SJCRH30 (cell line): ENCODE results near the gene TMTC3. TPM values are rescaled to one million over a fixed set of nuclear protein-coding genes. Genes with fewer than 3 reads are reported as not detected.
A peak's percentile ranks its signal among the peaks of the same experiment; 100 is the strongest.

Experiments
- DNase-seq, 2 experiments: peaks; one replicate each; pipeline ENCODE4 v3.0.0-alpha.2; 2015 to 2020
- H3K27ac ChIP-seq: fragments of 250-450 bp; sonication (Bioruptor Pico); 2 replicates; pipeline ENCODE4 v1.5.1; 2020; ENCODE audit warnings: mild to moderate bottlenecking, moderate library complexity
- H3K27me3 ChIP-seq: fragments of 250-450 bp; sonication (Bioruptor Pico); 2 replicates; pipeline ENCODE4 v1.5.1; 2020; ENCODE audit warnings: mild to moderate bottlenecking, moderate library complexity
- H3K36me3 ChIP-seq: fragments of 250-450 bp; sonication (Bioruptor Pico); 2 replicates; pipeline ENCODE4 v1.5.1; 2020; ENCODE audit warnings: mild to moderate bottlenecking, moderate library complexity
- H3K4me1 ChIP-seq: fragments of 250-450 bp; sonication (Bioruptor Pico); 2 replicates; pipeline ENCODE4 v1.5.1; 2020; ENCODE audit warnings: mild to moderate bottlenecking, moderate library complexity
- H3K4me3 ChIP-seq: fragments of 250-450 bp; sonication (Bioruptor Pico); 2 replicates; pipeline ENCODE4 v1.5.1; 2020; ENCODE audit warnings: mild to moderate bottlenecking, moderate library complexity
- H3K9me3 ChIP-seq: fragments of 250-450 bp; sonication (Bioruptor Pico); replicated peaks from 2 replicates; pipeline ENCODE4 v1.5.1; 2020; ENCODE audit warnings: mild to moderate bottlenecking, moderate library complexity
- total RNA-seq: library from RNA; depleted of rRNA; stranded (reverse); fragments of >200 nt; shearing (Covaris generic); gene quantifications from 2 replicates; pipeline ENCODE4 v1.2.3, GENCODE V29; 2014

TMTC3 gene
- total RNA-seq, 1 experiment from 2014 or later, result 52.7 TPM

- H3K4me3 ChIP-seq, result no peak overlapping the region
These were observed 85.2 kb downstream of the TMTC3 start for GRCh38 chr12:88227263-88227662.

DNA sequence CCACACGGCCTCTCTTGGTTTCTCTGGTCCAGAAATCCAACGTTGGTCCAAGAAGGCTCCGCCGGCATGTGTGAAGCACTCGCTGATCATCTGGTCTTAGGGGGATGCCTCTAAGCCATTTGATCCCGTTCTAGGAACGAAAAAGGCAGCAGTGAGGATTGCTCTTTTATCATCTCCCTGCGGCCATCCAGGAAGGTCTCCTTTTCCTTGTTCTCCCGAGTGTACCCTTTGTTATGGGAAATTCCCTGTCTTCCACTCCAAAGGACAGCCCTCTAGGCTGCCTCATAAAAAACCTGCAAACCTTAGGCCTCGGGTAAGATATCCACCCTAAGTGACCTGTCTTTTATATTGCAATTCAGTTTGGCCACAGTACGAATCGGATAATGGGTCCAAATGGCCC, 85.8 kb downstream of the TMTC3 start:
- no peaks in the 10 kb centered on the region for H3K27me3 ChIP-seq
- H3K4me3 ChIP-seq, result no peak overlapping the region
- DNase-seq, result no peak
- H3K36me3 ChIP-seq, result no peaks in the 10 kb centered on the region
- no peak overlapping the region for H3K27ac ChIP-seq
- H3K4me1 ChIP-seq, result no peaks in the 10 kb centered on the region
- H3K9me3 ChIP-seq, result no peaks in the 10 kb centered on the region

More at GRCh38 chr12:88227263-88227662, 85.2 kb downstream of the TMTC3 start:
- H3K36me3 ChIP-seq, result no peaks in the 10 kb centered on the region
- DNase-seq, result no peak
- H3K27ac ChIP-seq, result no peak overlapping the region
- H3K27me3 ChIP-seq, result no peaks in the 10 kb centered on the region
- H3K4me1 ChIP-seq, result no peaks in the 10 kb centered on the region
- H3K9me3 ChIP-seq, result no peaks in the 10 kb centered on the region

- H3K27me3 ChIP-seq, result no peaks in the 10 kb centered on the region
- no peak overlapping the region for H3K27ac ChIP-seq
- H3K9me3 ChIP-seq, result no peaks in the 10 kb centered on the region
- DNase-seq, result no peak
- H3K36me3 ChIP-seq, result no peaks in the 10 kb centered on the region
- no peak overlapping the region for H3K4me3 ChIP-seq
- no peaks in the 10 kb centered on the region for H3K4me1 ChIP-seq
These were observed 86.6 kb downstream of the TMTC3 start for GRCh38 chr12:88228720-88229119.

DNA sequence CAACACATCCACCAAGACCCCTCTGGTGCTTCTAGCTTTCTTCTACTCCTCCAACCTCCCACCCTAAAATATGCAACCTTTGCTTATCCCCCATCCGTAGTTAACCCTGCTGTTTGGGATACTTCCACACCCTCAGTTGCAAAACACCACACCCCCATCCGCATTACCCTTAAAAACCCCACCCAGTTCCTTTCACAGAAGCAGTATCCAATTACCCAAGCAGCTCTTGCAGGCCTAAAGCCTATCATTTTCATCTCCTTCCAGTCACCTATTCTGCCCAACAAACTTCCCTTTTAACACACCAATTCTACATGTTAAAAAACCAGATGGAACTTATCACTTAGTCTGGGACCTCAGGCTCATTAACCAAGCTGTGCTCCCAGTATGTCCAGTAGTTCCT, 88.2 kb downstream of the TMTC3 start:
- no peaks in the 10 kb centered on the region for H3K9me3 ChIP-seq
- H3K27ac ChIP-seq, result no peak overlapping the region
- H3K4me1 ChIP-seq, result no peaks in the 10 kb centered on the region
- no peaks in the 10 kb centered on the region for H3K36me3 ChIP-seq
- no peak overlapping the region for H3K4me3 ChIP-seq
- H3K27me3 ChIP-seq, result no peaks in the 10 kb centered on the region
- no peak for DNase-seq

DNA sequence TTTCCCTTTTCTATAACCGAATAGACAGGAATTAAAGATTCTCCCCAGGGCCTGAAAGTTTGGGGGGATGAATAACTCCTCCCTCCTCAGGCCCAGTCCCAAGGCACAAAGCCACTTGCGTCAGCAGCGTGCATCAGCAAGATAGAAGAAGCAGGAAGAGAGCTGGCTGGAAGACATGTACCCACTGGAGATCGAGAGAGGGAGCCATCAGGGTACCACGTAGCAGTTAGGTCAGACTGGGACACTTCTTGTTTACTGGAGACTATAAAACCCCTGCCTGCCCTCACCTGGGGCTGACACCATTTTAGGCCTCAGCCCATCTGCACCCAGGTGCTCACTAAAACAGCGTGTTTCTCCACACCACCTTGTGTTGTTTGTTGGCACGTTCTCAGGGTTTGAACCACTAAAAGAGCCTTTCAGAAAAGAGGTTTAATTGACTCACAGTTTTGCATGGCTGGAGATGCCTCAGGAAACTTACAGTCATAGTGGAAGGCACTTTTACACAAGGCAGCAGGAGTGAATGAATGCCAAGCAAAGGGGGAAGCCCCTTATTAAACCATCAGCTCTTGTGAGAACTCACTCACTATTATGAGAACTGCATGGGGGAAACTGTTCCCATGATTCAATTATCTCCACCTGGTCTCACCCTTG, 93.2 kb downstream of the TMTC3 start:
- H3K27ac ChIP-seq, result no peak overlapping the region
- no peaks in the 10 kb centered on the region for H3K9me3 ChIP-seq
- H3K36me3 ChIP-seq, result no peaks in the 10 kb centered on the region
- H3K4me1 ChIP-seq, result no peaks in the 10 kb centered on the region
- H3K4me3 ChIP-seq, result no peak overlapping the region
- H3K27me3 ChIP-seq, result no peaks in the 10 kb centered on the region
- no peak for DNase-seq

DNA sequence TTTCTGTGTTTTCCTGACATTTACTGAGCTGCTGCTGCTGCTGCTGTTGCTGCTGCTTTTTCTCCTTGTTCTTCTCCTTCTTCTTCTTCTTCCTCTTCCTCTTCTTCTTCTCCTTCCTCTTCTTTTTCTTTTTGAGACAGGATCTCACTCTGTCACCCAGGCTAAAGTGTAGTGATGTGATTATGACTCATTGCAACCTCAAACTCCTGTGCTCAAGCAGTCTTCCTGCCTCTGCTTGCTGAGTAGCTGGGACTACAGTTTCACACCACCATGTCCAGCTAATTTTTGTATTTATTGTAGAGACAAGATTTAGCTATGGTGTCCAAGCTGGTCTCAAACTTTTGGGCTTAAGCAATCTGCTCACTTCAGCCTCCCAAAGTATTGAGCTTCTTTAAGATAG, 95.8 kb downstream of the TMTC3 start:
- no peaks in the 10 kb centered on the region for H3K9me3 ChIP-seq
- H3K27ac ChIP-seq, result no peak overlapping the region
- H3K4me1 ChIP-seq, result peaks cover 8% of the 10 kb centered on the region; the same call in 1 of the 2 replicates
- H3K36me3 ChIP-seq, result no peaks in the 10 kb centered on the region
- H3K4me3 ChIP-seq, result no peak overlapping the region
- no peak for DNase-seq
- no peaks in the 10 kb centered on the region for H3K27me3 ChIP-seq

- Histone ChIP-seq H3K36me3 (no peaks in the 10 kb centered on the region), H3K9me3 (no peaks in the 10 kb centered on the region), H3K4me3 (no peak overlapping the region), H3K4me1 (peaks cover 8% of the 10 kb centered on the region; the same call in 1 of the 2 replicates), H3K27ac (no peak overlapping the region), H3K27me3 (no peaks in the 10 kb centered on the region)
- no peak for DNase-seq
These were observed 96.3 kb downstream of the TMTC3 start for GRCh38 chr12:88238406-88238805.

DNA sequence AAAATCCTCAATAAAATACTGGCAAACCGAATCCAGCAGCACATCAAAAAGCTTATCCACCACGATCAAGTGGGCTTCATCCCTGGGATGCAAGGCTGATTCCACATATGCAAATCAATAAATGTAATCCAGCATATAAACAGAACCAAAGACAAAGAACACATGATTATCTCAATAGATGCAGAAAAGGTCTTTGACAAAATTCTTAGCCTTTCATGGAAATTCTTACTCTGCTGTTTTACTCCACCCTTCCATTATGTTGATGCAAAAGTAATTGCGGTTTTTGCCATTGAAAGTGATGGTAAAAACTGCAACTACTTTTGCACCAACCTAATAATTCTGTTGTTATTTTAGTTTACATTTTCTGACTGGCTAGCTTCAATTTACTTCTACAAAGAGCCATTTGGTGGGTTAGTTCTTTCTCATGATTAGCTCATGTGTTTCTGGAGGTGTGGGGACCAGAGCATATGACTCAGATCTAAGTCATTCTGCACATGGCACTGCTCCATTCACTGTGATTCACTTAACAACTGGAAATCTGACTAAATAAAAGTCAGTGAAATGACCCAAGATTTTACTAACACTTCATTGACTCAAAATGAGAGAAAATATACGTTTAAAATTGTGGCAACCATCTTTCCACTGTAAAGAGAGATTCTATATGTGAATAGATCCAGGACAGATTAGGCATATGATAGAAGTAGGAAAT, 99.9 kb downstream of the TMTC3 start:
- Histone ChIP-seq H3K4me1 (peaks cover 8% of the 10 kb centered on the region; the same call in 1 of the 2 replicates), H3K4me3 (no peak overlapping the region), H3K36me3 (no peaks in the 10 kb centered on the region), H3K27ac (peak overlapping the region; percentile 19; the same call in 1 of the 2 replicates), H3K27me3 (no peaks in the 10 kb centered on the region), H3K9me3 (no peaks in the 10 kb centered on the region)
- DNase-seq, result peak in 1 of 2 experiments; percentile 4

DNA sequence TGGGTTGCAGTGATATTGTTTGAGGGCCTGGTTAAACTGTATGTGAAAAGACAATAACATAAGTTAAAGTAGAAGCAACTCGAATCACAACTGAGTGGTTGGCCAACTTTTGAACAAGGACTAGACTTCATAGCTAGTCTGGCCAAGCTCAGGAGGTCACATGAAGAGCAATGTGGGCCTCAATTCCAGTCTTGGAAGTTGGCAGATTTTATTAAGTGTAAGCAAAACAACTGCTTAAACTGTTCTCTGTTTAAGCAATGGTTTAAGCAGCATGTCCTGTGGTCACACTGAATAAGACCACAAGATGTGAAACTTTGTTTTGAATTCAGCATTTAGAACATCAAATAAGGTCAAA, 100.4 kb downstream of the TMTC3 start:
- Histone ChIP-seq H3K4me1 (peaks cover 8% of the 10 kb centered on the region), H3K27ac (peak overlapping the region; percentile 19; the same call in 1 of the 2 replicates), H3K27me3 (no peaks in the 10 kb centered on the region), H3K4me3 (no peak overlapping the region), H3K36me3 (no peaks in the 10 kb centered on the region), H3K9me3 (no peaks in the 10 kb centered on the region)
- no peak for DNase-seq

DNA sequence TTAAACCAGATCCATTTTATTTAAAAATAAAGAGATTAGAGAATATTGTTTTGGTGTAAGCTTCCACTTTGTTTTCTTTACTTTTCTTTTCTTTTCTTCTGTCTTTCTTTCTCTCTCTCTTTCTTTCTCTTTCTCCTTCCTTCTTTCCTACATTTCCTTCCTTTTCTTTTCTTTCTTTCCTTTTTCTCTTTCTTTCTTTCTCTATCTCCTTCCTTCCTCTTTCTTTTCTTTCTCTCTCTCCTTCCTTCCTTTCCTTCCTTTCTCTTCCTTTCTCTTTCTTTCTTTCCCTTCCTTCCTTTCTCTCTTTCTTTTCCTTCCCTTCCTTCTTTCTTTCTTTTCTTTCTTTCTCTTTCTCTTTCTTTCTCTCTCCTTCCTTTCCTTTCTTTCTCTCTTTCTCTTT, 100.8 kb downstream of the TMTC3 start:
- Histone ChIP-seq H3K4me1 (peaks cover 8% of the 10 kb centered on the region), H3K27ac (peak overlapping the region; percentile 19; the same call in 1 of the 2 replicates), H3K9me3 (no peaks in the 10 kb centered on the region), H3K27me3 (no peaks in the 10 kb centered on the region), H3K36me3 (no peaks in the 10 kb centered on the region), H3K4me3 (no peak overlapping the region)
- no peak for DNase-seq

- Histone ChIP-seq H3K9me3 (no peaks in the 10 kb centered on the region), H3K4me3 (no peak overlapping the region), H3K4me1 (peaks cover 8% of the 10 kb centered on the region), H3K27me3 (no peaks in the 10 kb centered on the region), H3K36me3 (no peaks in the 10 kb centered on the region), H3K27ac (no peak overlapping the region)
- no peak for DNase-seq
These were observed 101.9 kb downstream of the TMTC3 start for GRCh38 chr12:88243982-88244381.

GRCh38 chr12:88245905-88246304, 103.8 kb downstream of the TMTC3 start:
- DNase-seq, result no peak
- peaks cover 8% of the 10 kb centered on the region for H3K4me1 ChIP-seq
- H3K4me3 ChIP-seq, result no peak overlapping the region
- no peak overlapping the region for H3K27ac ChIP-seq
- H3K9me3 ChIP-seq, result no peaks in the 10 kb centered on the region
- H3K27me3 ChIP-seq, result no peaks in the 10 kb centered on the region
- H3K36me3 ChIP-seq, result no peaks in the 10 kb centered on the region

- H3K4me3 ChIP-seq, result no peak overlapping the region
- no peaks in the 10 kb centered on the region for H3K27me3 ChIP-seq
- DNase-seq, result no peak
- no peaks in the 10 kb centered on the region for H3K36me3 ChIP-seq
- peaks cover 4% of the 10 kb centered on the region for H3K4me1 ChIP-seq
- H3K9me3 ChIP-seq, result no peaks in the 10 kb centered on the region
- H3K27ac ChIP-seq, result no peak overlapping the region
These were observed 105.1 kb downstream of the TMTC3 start for GRCh38 chr12:88247241-88247643.

- Histone ChIP-seq H3K4me3 (no peak overlapping the region), H3K9me3 (no peaks in the 10 kb centered on the region), H3K36me3 (no peaks in the 10 kb centered on the region), H3K27me3 (no peaks in the 10 kb centered on the region), H3K4me1 (no peaks in the 10 kb centered on the region; the same call in 1 of the 2 replicates), H3K27ac (no peak overlapping the region)
- DNase-seq, result no peak
These were observed 106.5 kb downstream of the TMTC3 start for GRCh38 chr12:88248606-88249005.
